ENCODE results near the gene AGPAT2.

AGPAT2 gene

DNA sequence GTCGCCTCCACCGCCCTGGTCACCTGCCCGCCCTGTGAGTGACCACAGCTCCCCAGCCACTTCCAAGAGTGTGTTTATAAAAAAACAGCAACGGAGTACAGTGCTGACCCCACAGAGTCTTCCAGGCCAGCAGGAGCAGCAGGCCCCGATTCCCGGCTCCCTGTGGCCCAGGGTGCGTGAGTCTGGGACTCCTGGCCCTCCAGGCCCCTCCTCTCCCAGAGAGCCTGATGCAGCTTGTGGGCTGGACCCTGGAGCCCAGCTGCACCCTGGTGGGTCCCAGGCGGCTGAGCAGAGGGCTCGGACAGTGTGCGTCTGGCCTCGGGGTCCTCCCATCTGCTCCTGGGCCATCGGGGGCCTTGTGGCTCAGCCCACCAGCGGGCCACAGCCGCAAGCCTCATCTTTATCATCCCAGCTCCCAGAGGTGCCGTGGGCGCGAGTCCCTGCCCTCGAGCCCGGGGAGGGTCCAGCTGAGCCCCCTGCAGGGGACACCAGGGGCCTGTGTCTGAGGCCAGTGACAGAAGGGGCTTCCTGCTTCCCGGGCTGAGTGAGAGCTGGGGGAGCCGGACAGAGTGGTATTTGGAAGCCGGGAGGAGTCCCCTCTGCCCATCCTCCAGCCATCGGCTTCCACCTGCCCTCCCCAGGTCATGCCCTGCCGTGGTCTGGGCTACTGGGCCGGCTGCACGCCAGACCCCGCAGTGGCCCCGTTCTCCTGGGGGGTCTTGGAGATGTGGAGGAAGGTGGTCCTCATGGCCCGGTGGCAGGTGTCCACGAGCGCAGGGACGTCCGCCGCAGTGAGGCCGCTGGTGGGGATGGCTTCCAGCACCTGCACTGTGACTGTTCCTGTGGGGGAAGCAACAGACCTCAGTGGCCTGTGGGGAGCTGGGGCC lies 13.9 kb downstream of the AGPAT2 start:
- no peak for DNase-seq

DNA sequence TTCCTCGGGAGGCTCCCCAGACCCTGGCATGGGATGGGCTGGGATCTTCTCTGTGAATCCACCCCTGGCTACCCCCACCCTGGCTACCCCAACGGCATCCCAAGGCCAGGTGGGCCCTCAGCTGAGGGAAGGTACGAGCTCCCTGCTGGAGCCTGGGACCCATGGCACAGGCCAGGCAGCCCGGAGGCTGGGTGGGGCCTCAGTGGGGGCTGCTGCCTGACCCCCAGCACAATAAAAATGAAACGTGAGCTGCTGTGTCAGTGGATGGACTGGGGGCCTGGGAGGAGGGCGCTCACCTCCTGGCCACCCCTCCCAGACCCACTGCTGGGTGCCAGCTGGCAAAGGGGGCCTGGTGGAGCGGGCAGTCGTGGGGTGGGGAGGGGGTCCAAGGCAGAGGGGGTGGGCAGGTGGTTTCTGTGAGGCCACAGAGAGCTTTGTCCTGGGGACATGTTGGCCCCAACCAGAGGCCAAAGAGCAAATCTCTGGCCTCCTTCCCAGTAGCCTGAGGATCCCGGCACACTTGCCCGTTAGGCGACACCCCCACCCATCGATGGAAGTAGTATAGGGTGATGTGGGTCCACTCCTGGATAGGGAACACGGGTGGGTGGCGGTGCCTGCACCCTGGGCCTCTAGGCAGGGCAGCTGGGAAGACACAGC lies 14.7 kb downstream of the AGPAT2 start:
- no peak for DNase-seq

DNA sequence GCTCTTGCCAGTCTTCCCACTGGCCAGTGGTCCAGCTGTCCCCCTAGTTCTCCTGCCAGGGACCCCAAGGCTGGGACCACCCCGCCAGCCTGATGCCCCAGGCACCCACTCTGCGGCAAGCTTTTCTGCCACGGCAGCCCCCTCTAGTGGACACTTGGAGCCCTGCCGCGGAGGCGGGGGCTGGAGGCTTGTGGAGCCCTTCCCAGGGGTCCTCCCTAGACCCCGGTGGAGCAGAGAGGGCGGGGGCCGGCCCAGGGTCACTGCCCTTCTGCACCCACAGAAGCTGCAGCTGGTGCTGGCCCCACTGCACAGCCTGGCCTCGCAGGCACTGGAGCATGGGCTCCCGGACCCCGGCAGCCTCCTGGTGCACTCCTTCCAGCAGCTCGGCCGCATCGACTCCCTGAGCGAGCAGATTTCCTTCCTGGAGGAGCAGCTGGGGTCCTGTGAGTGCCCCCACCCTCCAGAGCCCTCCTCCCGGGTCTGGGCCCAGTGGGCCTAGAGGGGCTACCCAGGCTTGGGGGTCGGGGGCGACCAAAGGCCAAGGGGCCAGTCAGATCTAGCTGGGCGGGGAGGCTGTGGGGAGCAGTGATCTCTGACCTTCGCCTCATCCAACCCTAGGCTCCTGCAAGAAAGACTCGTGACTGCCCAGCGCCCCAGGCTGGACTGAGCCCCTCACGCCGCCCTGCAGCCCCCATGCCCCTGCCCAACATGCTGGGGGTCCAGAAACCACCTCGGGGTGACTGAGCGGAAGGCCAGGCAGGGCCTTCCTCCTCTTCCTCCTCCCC lies 15.4 kb downstream of the AGPAT2 start:
- DNase-seq: no peak

DNA sequence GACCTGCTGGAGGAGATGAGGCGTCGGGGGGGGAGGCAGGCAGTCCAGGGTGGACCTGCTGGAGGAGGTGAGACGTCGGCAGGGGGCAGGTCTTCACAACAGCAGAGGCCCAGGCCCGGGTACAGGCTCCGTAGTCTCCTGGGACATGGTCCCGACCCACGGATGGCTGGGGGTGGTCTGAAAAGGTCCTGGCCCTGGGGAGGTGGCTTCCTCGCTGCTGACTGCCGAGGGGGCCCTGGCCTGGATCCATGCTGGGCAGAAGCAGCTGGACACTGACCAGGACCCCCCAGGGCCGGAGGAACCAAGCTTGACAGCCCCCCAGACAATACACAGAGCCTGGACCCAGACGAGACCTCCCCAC lies 16.0 kb downstream of the AGPAT2 start:
- DNase-seq: no peak

DNA sequence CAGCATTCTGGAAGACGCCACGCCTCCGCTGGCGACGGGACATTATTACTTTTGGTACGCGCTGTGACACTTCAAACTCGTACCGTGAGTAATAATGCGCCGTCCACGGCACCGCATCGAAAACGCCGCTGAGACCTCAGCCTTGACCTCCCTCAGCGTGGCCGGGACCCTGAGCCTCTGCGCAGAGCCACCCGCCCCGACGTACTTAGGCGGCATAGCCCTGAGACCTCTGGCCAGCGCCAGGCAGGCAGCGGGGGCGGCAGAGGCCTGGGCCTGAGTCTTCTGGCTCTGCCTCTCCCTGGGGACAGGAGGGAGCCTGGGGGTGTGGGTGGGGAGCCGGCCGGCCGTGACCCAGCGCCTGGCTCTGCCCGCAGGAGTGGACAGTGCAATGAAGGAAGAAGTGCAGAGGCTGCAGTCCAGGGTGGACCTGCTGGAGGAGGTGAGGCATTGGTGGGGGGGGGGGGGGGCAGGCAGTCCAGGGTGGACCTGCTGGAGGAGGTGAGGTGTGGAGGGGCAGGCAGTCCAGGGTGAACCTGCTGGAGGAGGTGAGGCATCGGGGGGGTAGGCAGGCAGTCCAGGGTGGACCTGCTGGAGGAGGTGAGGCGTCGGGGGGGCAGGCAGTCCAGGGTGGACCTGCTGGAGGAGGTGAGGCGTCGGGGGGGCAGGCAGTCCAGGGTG lies 16.5 kb downstream of the AGPAT2 start:
- no peak for DNase-seq

DNA sequence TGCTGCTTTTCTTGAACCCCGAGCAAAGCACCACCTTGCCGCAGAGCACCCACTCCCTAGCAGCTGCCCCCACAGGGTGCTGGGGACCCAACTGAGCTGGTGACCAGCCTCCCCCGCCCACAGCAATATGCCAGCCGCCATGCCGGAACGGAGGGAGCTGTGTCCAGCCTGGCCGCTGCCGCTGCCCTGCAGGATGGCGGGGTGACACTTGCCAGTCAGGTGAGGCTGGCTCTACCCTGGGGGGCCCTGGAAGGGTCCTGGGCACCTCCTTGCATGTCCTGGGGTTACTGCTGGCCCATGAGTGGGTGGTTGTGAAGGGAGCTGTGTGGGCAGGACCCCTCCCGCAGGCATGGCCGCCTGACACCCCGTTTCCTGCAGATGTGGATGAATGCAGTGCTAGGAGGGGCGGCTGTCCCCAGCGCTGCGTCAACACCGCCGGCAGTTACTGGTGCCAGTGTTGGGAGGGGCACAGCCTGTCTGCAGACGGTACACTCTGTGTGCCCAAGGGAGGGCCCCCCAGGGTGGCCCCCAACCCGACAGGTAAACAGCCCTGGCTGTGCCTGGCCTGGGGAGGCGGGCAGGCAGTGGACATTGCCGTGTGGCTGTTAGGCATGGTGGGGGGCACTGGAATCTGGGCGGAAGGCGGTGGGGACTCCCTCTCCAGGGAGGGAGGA lies 17.3 kb downstream of the AGPAT2 start:
- DNase-seq: no peak

DNA sequence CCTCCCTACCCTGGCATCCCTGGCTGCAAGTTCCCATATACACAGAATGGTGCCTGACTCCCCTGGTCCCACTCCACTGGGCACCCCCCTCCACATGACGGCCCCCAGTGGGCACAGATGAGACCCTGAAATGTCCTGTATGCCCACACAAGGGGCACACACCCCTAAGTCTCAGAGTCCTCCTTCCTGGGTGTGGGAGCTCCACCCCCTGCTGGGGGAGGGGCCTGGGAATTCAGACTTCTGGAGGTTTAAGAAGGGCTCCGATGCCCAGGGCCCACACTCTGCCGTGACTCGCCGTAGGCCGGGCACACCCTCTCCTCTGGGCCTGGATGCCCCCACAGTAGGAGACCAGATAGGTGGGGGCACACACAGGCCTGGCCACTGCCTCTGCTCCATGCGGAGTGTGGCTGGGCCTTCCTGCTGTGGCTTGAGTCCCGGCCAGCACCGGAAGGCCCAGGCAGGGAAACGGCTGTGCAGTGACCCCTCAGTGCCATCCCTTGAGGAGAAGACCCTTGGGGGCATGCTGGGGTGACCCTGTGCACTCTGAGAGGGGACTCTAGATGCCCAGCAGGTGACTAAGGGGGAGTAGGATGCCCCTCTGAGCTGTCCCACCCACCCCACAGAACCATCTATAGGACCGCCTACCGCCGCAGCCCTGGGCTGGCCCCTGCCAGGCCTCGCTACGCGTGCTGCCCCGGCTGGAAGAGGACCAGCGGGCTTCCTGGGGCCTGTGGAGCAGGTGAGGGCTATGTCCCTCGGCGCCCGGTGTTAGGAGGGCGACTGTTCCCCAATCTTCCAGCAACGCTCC lies 18.1 kb downstream of the AGPAT2 start:
- no peak for DNase-seq

DNA sequence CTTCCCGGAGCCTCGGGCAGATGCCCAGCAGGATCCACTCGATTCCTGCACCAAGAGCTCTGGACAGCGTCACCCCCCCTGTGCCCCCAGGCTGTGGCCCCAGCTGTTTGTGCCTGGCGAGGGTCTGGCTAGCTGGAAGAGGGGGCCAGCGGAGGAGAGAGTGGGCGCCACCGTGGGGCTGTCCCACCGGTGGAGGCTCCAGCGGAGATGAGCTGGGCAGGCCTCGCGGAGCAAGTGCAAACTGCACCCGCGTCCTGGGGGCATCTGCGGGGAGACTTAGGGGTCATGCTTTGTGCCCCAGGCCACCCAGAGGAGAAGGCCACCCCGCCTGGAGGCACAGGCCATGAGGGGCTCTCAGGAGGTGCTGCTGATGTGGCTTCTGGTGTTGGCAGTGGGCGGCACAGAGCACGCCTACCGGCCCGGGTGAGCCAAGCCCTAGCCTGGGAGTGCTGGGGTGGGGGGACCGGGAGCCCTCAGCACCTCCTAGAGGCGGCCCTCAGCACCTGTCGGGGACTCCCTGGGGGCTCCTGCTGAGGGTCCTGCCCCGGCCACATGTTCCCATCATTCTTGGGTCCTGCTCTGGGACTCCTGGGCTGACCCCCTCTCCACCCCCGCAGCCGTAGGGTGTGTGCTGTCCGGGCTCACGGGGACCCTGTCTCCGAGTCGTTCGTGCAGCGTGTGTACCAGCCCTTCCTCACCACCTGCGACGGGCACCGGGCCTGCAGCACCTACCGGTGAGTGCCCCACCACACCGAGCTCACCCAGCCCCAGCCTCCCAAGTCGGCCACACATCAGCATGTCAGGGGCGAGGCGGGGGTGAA lies 19.1 kb downstream of the AGPAT2 start:
- DNase-seq: no peak

DNA sequence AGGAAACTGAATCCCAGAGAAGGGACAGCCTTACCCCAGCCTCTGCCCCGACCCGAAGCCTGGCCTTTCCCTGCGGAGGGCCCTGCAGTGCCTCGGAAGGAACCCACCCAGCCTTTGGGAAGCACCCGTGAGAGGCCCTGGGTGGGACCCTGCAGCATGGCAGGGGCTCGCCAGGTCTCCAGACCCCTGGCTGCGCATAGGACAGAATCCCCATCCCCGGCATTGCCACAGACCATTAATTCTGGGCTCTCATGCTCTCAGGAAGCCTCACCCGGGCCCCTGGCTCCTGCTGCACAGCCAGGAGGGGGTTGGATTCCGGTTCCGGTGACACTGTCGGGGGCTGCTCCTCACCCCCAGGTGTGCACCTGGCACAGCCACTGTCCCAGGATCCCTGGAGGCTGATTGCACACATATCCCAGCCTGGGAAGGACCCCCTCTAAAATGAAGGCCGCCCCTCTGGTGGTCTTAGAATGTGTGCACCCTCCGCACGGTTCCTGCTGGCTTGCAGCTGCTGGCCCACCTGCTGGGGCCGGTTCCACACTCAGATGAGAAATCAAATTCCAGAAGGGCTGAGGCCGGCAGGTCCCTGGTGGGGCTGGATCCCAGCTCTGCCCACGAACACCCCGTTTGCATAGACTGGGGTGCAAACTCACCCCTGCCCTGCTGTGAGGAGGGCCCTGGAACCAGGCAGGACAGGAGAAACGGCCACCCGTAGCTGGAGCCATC lies 19.9 kb downstream of the AGPAT2 start:
- DNase-seq: no peak

DNA sequence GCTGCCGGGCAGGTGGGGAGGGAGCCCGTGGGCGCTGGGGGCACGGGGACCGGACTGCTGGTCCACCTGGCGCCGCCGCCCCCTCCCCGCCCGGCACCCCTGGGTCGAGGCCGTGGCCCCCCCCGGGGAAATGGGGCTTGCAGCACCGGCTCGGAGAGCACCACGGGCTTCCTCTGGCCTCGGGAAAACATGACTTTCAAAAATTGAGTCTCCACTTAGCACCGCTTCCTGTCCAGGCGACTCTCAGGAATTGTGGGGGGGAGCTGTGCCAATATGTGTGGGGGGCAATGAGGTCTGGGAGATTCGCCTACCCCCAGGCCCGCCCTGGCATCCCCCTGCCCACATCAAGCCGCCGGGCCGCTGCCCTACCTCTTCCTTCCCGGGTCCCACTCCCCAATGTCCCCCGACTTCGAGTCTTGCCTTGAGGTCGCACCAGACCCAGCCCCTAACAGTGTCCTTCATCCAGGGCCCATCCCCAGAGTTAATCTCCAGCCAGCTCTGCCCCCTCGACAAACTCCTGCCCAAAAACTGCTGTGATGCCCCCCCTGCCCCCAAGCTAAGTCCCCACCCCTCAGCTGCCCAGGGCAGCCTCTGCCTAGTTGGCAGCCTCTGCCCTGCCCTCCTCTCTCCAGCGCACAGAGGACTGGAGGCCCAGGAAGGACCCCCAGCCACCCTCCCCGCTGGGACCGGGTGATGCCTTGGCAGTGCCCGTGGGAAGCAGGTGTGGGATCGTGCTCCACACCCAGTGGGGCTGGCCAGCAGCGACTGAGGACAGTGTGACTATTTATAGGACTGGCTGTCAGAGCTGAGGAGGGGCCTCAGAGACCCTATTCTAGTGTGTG lies 20.7 kb downstream of the AGPAT2 start:
- DNase-seq: no peak

DNA sequence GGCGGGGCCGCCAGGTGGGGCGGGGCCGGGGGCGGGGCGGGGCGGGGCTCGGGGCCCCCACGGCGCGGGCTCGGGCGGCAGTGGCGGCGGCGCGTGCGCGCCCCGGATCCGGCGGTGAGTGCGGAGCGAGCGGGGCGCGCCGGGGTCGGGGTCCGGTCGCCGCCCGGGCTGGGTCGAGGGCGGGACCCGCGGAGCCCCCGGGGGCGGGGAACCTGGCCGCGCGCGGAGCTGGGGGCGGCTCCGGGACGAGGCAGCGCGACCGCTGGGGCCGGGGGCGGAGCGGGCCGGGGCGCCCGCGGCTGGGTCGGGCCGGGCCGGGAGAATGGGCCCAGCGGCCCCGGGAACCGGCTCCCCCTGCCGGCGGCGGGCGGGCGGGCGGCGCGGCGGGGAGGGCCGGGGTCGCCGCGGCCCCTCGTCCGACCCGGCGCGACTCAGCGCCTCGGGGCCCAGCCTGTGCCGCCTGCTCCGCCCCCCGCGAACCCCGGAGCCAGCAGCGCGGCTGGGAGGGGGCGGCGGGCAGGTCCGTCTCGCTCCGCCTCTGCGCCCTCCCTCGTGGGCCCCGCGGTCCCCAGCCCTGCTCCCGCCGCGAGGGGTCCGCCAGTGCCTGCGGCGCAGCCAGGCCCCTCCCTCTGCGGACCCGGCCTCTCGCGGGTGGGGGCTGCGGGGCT lies 21.4 kb downstream of the AGPAT2 start:
- DNase-seq: no peak

DNA sequence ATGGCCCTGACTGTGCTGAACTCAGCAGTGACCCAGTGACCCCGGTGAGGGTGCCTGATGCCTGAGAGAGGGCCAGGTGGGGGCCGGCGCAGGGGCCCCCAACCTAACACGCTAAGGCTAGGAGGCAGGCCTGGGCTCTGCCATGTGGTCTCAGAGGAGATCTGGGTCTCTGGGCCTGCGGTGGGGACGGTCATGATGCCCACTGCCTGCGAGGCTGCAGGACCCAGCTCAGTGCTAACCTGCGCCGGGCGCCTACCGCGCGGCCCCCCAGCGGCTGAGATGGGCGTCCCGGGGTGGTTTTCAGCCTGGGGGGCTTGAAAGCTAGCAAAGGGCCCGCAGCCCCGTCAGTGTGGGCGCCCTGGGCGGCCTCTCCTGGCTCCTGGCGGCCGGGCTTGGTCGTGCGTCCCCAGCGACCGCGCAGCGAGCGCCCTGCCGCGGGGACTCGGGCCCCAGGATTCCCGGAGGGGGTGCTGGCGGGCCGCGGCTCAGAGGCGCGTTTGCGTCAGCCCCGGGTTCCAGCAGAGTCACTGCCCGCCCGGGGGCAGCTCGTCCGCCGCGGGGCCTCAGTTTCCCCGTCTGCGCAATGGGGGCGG lies 22.1 kb downstream of the AGPAT2 start:
- DNase-seq: no peak

DNA sequence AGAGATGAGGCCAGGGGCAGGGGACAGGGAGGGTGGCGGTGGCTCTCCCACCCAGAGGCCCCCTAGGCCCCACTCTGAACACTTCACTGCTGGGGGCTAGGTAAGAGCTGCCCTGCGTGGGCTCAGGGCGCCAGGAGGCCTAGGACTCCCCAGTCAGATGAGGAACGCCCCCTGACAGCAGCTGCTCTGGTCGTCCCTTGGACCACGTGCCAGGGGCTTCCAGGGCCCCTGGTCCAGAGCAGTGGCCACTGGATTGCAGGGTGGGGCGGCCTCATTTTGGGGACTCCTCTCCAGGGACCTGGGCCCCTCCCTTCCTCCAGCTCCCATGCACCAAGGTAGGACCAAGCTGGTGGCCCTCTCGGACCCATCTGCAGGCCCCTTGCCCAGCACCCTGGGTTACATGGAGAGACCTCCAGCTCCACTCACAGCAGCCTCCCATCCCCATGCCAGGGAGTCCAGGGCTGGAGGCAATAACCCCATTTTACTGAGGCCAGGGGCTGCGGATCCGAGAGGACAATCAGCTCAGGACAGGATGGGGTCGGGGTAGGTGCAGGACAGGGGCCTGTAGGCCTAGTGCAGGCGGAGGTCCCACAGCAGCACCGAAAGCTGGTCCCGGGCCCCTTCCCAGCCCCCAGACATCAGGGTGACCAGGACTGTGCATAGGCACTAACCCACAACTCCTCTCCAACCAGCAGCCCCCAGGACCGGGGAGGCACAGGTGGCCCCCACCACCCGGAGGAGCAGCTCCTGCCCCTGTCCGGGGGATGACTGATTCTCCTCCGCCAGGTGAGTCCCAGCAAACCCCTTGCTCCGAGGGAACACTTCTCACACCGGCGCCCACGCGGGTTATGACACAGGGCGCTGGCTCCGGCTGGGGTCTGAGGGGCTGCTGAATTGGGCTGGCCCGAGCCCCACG lies 23.0 kb downstream of the AGPAT2 start:
- DNase-seq: no peak

DNA sequence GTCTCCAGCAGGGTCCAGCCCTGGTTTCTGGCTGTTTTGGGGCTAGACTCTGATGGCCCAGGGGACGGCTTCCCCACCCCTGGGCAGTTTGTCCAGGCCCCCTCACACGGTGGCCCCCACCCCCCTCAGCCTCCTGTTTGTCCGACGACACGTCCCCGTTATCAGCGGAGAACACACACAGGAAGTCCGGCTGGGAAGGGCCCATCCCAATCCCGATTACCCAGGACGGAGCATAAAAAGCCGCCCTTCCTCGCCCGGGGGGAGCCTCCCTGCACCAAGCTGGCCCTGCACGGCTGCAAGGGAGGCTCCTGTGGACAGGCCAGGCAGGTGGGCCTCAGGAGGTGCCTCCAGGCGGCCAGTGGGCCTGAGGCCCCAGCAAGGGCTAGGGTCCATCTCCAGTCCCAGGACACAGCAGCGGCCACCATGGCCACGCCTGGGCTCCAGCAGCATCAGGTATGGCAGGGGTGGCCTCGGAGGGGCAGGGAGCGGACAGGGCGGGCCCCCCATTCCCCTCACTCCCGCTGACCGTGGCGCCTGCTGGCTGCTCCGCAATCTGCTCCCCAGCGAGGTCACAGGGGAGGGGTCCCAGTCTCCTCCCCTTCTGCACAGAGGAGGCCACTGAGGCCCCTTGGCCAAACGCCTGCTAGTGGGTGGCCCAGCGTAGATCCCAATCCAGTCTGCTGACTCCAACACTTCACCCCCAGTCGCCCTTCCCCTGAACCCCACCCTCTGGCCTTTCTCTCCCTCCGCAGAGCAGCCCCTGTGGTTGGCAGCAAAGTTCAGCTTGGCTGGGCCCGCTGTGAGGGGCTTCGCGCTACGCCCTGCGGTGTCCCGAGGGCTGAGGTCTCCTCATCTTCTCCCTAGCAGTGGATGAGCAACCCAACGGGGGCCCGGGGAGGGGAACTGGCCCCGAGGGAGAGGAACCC lies 24.3 kb downstream of the AGPAT2 start, which contains the start of gene EGFL7:
Gene EGFL7 (plus strand): TSS at position 261 of the 926 bp plus-strand sequence. CDS start 5,367 bp downstream, outside the sequence.
- DNase-seq: no peak

DNA sequence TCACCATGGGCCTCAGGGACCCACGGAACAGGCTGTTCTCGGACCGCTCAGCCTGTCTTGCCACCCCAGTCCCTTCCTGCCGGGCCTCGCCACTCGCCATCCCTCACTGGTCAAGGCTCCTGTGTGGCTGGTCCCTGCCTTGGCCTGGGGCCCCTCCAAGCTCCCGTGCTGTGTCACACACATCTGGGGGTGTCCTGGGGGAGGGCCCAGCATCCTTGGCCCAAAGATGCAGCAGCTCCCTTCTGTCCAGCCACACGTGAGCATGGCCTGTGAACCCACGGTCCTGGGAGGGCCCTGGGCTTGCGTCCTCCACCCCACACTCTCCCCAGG lies 25.0 kb downstream of the AGPAT2 start:
- DNase-seq: no peak

Data from cerebellar nuclear complex (tissue), 1 donor.